ENCODE measurements around the gene FHOD1. TPM values are rescaled to one million over a fixed set of nuclear protein-coding genes. Genes with fewer than 3 reads are reported as not detected.

Gene FHOD1
- total RNA-seq, 1 donor from 2014 or later = 5.9 TPM

- ATAC-seq = no peak
Observed at GRCh38 chr16:67194260-67194659, 53.0 kb downstream of the FHOD1 start.

GRCh38 chr16:67193536-67193935, 53.7 kb downstream of the FHOD1 start:
- DNase-seq (ENCODE audit: low spot score) = no peak

More at GRCh38 chr16:67194260-67194659, 53.0 kb downstream of the FHOD1 start:
- DNase-seq (ENCODE audit: low spot score) = no peak

GRCh38 chr16:67192781-67193361, 54.4 kb downstream of the FHOD1 start:
- DNase-seq (ENCODE audit: low spot score) (no peak), ATAC-seq (no peak)

More at GRCh38 chr16:67193536-67193935, 53.7 kb downstream of the FHOD1 start:
- no peak for ATAC-seq

- DNase-seq (ENCODE audit: low spot score) (peak; percentile 93), ATAC-seq (peak; percentile 95)
Observed at GRCh38 chr16:67191995-67192681, 55.1 kb downstream of the FHOD1 start, which contains the start of gene E2F4. E2F4 (plus strand) TSS chr16:67192155; CDS start chr16:67192228, 73 bp downstream.

- ATAC-seq = no peak
- no peak for DNase-seq (ENCODE audit: low spot score)
Observed at GRCh38 chr16:67191411-67191994, 55.8 kb downstream of the FHOD1 start.

GRCh38 chr16:67190448-67191399, 56.6 kb downstream of the FHOD1 start:
- no peak for ATAC-seq

GRCh38 chr16:67190041-67190440, 57.2 kb downstream of the FHOD1 start, which contains the start of gene EXOC3L1:
EXOC3L1 (minus strand) TSS chr16:67190136; CDS start chr16:67189676, 460 bp downstream.
- no peak for ATAC-seq

More at GRCh38 chr16:67190448-67191399, 56.6 kb downstream of the FHOD1 start:
- DNase-seq (ENCODE audit: low spot score) = no peak

GRCh38 chr16:67188798-67189197, 58.5 kb downstream of the FHOD1 start:
- no peak for ATAC-seq
- DNase-seq (ENCODE audit: low spot score) = no peak

More at GRCh38 chr16:67190041-67190440, 57.2 kb downstream of the FHOD1 start, which contains the start of gene EXOC3L1:
- DNase-seq (ENCODE audit: low spot score) = no peak

GRCh38 chr16:67188323-67188722, 59.0 kb downstream of the FHOD1 start:
- DNase-seq (ENCODE audit: low spot score) = no peak
- no peak for ATAC-seq

GRCh38 chr16:67187175-67187890, 59.9 kb downstream of the FHOD1 start:
- ATAC-seq (no peak), DNase-seq (ENCODE audit: low spot score) (no peak)

- no peak for DNase-seq (ENCODE audit: low spot score)
- no peak for ATAC-seq
Observed at GRCh38 chr16:67186550-67186950, 60.7 kb downstream of the FHOD1 start.

GRCh38 chr16:67185651-67186134, 61.6 kb downstream of the FHOD1 start:
- ATAC-seq (no peak), DNase-seq (ENCODE audit: low spot score) (no peak)

GRCh38 chr16:67184995-67185650, 62.2 kb downstream of the FHOD1 start:
- ATAC-seq = peak; percentile 61
- DNase-seq (ENCODE audit: low spot score) = peak; percentile 88

GRCh38 chr16:67184453-67184994, 62.8 kb downstream of the FHOD1 start:
- ATAC-seq = peak; percentile 42
- no peak for DNase-seq (ENCODE audit: low spot score)

GRCh38 chr16:67183627-67184452, 63.4 kb downstream of the FHOD1 start, which contains the start of gene MATCAP1:
MATCAP1 (minus strand) TSS chr16:67183963; CDS start chr16:67180610, 3,353 bp downstream.
- peak; percentile 94 for DNase-seq (ENCODE audit: low spot score)
- ATAC-seq = peak; percentile 85

- no peak for ATAC-seq
- DNase-seq (ENCODE audit: low spot score) = no peak
Observed at GRCh38 chr16:67183284-67183626, 64.0 kb downstream of the FHOD1 start.

GRCh38 chr16:67182288-67182687, 65.0 kb downstream of the FHOD1 start:
- DNase-seq (ENCODE audit: low spot score) (no peak), ATAC-seq (no peak)

GRCh38 chr16:67181346-67181745, 65.9 kb downstream of the FHOD1 start:
- no peak for ATAC-seq
- DNase-seq (ENCODE audit: low spot score) = no peak
